OCI-LY7 (cell line): ENCODE data around the gene CR2.

Experiments
- EZH2phosphoT487 ChIP-seq: fragments of 200-600 bp; sonication (generic); IDR thresholded peaks from 2 replicates; pipeline ENCODE4 v1.6.1; 2018; ENCODE audit warnings: low read depth, borderline replicate concordance, mild to moderate bottlenecking, mixed run types, antibody characterized with exemption, low read length, moderate library complexity, mixed read lengths
- TF ChIP-seq, protein P1 (sequence below): fragments of 200-600 bp; sonication (generic); conservative IDR thresholded peaks from 2 replicates; pipeline ENCODE4 v1.5.1; 2014; ENCODE audit warnings: mild to moderate bottlenecking, antibody characterized with exemption, low read length, moderate library complexity, mixed read lengths

DNA sequence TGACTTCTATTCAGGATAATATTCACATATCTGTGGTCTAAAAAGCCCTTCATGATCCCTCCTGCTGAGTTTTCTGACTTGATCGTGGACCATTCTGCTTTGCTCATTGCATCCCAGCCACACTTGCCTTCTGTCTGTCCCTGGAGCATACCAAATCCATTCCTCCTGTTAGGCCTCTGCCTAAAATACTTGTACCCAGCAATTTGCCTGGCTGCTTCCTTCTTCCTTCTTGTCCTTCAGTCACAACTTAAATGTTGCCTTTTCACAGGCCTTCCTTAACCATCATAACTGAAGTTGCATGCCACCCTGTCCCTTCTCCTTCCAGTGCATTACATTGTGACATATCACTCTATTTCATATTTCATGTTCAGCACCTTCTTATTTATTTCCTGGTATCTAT lies 4.3 kb downstream of the CR2 start:
- TF ChIP-seq, protein P1, sequence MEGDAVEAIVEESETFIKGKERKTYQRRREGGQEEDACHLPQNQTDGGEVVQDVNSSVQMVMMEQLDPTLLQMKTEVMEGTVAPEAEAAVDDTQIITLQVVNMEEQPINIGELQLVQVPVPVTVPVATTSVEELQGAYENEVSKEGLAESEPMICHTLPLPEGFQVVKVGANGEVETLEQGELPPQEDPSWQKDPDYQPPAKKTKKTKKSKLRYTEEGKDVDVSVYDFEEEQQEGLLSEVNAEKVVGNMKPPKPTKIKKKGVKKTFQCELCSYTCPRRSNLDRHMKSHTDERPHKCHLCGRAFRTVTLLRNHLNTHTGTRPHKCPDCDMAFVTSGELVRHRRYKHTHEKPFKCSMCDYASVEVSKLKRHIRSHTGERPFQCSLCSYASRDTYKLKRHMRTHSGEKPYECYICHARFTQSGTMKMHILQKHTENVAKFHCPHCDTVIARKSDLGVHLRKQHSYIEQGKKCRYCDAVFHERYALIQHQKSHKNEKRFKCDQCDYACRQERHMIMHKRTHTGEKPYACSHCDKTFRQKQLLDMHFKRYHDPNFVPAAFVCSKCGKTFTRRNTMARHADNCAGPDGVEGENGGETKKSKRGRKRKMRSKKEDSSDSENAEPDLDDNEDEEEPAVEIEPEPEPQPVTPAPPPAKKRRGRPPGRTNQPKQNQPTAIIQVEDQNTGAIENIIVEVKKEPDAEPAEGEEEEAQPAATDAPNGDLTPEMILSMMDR: no peak
- no peak for TF ChIP-seq EZH2phosphoT487
